Chondrocyte (in vitro differentiated cells): ENCODE measurements around the gene C20orf202. TPM values are rescaled to one million over a fixed set of nuclear protein-coding genes. Genes with fewer than 3 reads are reported as not detected.

Experiments
- DNase-seq: peaks from one replicate; pipeline ENCODE4 v3.0.0; 2021; ENCODE audit warnings: mixed read lengths, low spot score
- H3K27ac Mint-ChIP-seq: one replicate; pipeline ENCODE4 v1.8.0; 2021; ENCODE audit warnings: mild to moderate bottlenecking, moderate library complexity, mixed read lengths; ENCODE audit not compliant: unreplicated experiment
- H3K27me3 Mint-ChIP-seq: 2 replicates; pipeline ENCODE4 v1.8.0; 2021; ENCODE audit warnings: low read depth, mixed read lengths
- H3K36me3 Mint-ChIP-seq: 2 replicates; pipeline ENCODE4 v1.8.0; 2021; ENCODE audit warnings: low read depth, mixed read lengths
- H3K4me1 Mint-ChIP-seq: 2 replicates; pipeline ENCODE4 v1.8.0; 2021; ENCODE audit warnings: low read depth, mild to moderate bottlenecking, mixed read lengths
- H3K4me3 Mint-ChIP-seq: one replicate; pipeline ENCODE4 v1.8.0; 2021; ENCODE audit warnings: mild to moderate bottlenecking, moderate library complexity, mixed read lengths; ENCODE audit not compliant: unreplicated experiment
- H3K9me3 Mint-ChIP-seq: 2 replicates; pipeline ENCODE4 v1.8.0; 2021; ENCODE audit warnings: low read depth, mixed read lengths
- total RNA-seq: library from RNA; stranded (reverse); gene quantifications from 3 replicates; pipeline ENCODE4 v1.2.1, GENCODE V29; 2021
- TF ChIP-seq, protein P1 (sequence below): fragments of 200-600 bp; sonication (generic); IDR thresholded peaks from 2 replicates; pipeline ENCODE4 v1.5.0; 2021; ENCODE audit warnings: antibody characterized with exemption, mild to moderate bottlenecking, moderate library complexity

C20orf202 gene
- total RNA-seq, 1 donor from 2014 or later = not detected

- Mint-ChIP-seq H3K4me3 (no peak overlapping the region), H3K36me3 (no peaks in the 10 kb centered on the region), H3K27me3 (peaks cover 29% of the 10 kb centered on the region), H3K9me3 (no peaks in the 10 kb centered on the region), H3K27ac (no peak overlapping the region), H3K4me1 (no peaks in the 10 kb centered on the region)
- DNase-seq = no peak
- TF ChIP-seq, protein P1, sequence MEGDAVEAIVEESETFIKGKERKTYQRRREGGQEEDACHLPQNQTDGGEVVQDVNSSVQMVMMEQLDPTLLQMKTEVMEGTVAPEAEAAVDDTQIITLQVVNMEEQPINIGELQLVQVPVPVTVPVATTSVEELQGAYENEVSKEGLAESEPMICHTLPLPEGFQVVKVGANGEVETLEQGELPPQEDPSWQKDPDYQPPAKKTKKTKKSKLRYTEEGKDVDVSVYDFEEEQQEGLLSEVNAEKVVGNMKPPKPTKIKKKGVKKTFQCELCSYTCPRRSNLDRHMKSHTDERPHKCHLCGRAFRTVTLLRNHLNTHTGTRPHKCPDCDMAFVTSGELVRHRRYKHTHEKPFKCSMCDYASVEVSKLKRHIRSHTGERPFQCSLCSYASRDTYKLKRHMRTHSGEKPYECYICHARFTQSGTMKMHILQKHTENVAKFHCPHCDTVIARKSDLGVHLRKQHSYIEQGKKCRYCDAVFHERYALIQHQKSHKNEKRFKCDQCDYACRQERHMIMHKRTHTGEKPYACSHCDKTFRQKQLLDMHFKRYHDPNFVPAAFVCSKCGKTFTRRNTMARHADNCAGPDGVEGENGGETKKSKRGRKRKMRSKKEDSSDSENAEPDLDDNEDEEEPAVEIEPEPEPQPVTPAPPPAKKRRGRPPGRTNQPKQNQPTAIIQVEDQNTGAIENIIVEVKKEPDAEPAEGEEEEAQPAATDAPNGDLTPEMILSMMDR = no peak
These were observed 1.3 kb downstream of the C20orf202 start for GRCh38 chr20:1204576-1204975.

DNA sequence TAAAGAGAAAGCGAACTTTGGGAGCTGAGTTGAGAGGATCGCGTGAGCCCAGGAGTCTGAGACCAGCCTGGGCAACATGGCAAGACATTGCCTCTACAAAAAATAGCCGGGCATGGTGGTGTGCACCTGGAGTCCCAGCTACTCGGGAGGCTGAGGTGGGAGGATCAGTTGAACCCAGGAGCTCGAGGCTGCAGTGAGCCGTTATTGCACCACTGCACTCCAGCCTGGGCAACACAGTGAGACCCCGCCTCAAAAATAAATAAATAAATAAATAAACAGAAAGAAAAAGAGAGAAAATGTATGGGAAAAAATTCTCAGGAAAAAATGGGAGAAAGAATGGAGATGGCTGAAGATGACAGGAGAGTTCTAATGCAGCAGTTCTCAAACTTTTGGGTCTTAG lies 2.5 kb downstream of the C20orf202 start:
- DNase-seq = no peak
- Mint-ChIP-seq H3K4me1 (no peaks in the 10 kb centered on the region), H3K9me3 (no peaks in the 10 kb centered on the region), H3K27me3 (peaks cover 34% of the 10 kb centered on the region), H3K27ac (no peak overlapping the region), H3K36me3 (no peaks in the 10 kb centered on the region), H3K4me3 (no peak overlapping the region)
- TF ChIP-seq, protein P1 = no peak

GRCh38 chr20:1206366-1207148 lies 3.3 kb downstream of the C20orf202 start:
- TF ChIP-seq, protein P1 = no peak
- Mint-ChIP-seq H3K27ac (no peak overlapping the region), H3K9me3 (no peaks in the 10 kb centered on the region), H3K36me3 (no peaks in the 10 kb centered on the region), H3K4me1 (no peaks in the 10 kb centered on the region), H3K4me3 (no peak overlapping the region), H3K27me3 (peaks cover 36% of the 10 kb centered on the region)
- DNase-seq = no peak

GRCh38 chr20:1207293-1207878 lies 4.1 kb downstream of the C20orf202 start:
- TF ChIP-seq, protein P1 = no peak
- Mint-ChIP-seq H3K36me3 (no peaks in the 10 kb centered on the region), H3K9me3 (no peaks in the 10 kb centered on the region), H3K4me1 (no peaks in the 10 kb centered on the region), H3K27ac (no peak overlapping the region), H3K27me3 (peaks cover 44% of the 10 kb centered on the region), H3K4me3 (no peak overlapping the region)
- no peak for DNase-seq

- DNase-seq = no peak
- H3K36me3 Mint-ChIP-seq = no peaks in the 10 kb centered on the region
- peaks cover 49% of the 10 kb centered on the region for H3K27me3 Mint-ChIP-seq
- H3K9me3 Mint-ChIP-seq = no peaks in the 10 kb centered on the region
- no peak overlapping the region for H3K27ac Mint-ChIP-seq
- TF ChIP-seq, protein P1 = peak; percentile 58
- peaks cover 4% of the 10 kb centered on the region for H3K4me1 Mint-ChIP-seq
- no peak overlapping the region for H3K4me3 Mint-ChIP-seq
These were observed 6.5 kb downstream of the C20orf202 start for GRCh38 chr20:1209447-1210387.
